HG03432 (cell line): ENCODE data around the gene ZNF626.
"Not testable (repeated sequence)": the region's sequence is repeated elsewhere in the genome, so short reads cannot be mapped to it uniquely, and the experiment has no call there.

Experiments
- ATAC-seq: cut with Tn5 transposase; IDR thresholded peaks from one replicate; pipeline ENCODE4 v1.9.1; 2021; ENCODE audit warnings: mild to moderate bottlenecking, moderate library complexity; ENCODE audit not compliant: unreplicated experiment

Gene ZNF626

DNA sequence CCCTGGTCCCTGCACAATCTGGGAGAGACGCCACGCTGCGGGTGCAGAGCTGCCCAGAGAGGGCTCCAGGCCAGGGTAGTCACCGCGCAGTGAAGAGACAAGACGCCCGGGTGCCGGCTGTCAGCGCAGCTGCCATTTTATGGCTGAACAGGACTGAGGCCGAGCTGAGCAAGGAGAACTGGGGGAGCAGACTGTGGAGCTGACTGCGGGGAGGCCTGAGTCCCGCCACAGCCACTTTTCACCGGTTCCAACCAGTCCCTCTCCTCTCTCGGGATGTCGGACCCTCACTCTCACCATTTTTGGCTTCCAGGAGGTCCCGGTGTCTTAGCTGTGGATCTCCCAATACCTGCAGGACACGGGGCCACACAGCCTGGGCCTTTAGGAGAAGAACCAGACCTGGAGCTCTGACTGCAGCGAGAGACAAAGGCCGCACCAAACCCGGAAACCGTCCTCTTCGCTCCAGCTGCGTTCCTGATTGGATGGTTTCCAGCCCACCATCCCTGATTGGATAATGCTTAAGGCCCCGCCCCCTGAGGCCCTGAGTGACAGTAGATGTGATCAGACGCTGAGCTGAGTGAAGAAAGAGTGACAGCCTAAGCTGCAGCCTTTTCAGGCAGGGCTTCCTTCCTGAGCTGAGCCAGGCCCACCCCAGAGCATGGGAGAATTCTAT is at the start of gene ZNF626:
TSS of gene ZNF626 (minus strand) at position 422 of the 670 bp plus-strand sequence. CDS start at position 297, 125 bp downstream.
- peak; percentile 82 for ATAC-seq

DNA sequence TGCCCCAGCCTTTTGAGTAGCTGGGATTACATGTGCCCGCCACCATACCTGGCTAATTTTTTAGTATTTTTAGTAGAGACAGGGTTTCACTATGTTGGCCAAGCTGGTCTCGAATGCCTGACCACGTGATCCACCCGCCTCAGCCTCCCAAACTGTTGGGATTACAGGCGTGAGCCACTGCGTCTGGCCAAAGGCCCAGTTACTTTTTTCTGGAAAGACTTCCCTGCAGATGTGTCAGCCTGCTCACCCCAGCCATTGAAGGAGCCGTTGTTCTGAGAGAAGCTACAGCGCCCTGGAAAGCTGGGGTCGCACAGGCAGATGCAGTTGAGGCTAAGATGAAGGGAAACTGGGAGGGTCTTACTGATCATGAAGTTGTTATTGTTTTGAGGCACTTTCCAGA is 7.9 kb upstream of the ZNF626 start:
- ATAC-seq, result no peak

DNA sequence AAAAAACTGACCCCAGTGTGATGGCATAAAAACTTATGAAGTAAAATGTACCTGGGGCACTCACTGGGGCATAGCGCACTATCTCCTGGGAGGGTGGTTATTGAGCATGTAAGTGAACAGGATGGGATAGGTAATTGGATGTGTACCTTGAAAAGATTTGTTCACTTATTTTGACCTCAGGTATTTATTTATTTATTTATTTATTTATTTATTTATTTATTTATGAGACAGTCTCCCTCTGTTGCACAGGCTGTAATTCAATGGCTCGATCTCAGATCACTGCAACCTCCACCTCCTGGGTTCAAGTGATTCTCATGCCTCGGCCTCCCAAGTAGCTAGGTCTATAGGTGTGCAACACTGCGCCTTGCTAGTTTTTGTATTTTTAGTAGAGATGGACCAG is 5.9 kb upstream of the ZNF626 start:
- no peak for ATAC-seq

DNA sequence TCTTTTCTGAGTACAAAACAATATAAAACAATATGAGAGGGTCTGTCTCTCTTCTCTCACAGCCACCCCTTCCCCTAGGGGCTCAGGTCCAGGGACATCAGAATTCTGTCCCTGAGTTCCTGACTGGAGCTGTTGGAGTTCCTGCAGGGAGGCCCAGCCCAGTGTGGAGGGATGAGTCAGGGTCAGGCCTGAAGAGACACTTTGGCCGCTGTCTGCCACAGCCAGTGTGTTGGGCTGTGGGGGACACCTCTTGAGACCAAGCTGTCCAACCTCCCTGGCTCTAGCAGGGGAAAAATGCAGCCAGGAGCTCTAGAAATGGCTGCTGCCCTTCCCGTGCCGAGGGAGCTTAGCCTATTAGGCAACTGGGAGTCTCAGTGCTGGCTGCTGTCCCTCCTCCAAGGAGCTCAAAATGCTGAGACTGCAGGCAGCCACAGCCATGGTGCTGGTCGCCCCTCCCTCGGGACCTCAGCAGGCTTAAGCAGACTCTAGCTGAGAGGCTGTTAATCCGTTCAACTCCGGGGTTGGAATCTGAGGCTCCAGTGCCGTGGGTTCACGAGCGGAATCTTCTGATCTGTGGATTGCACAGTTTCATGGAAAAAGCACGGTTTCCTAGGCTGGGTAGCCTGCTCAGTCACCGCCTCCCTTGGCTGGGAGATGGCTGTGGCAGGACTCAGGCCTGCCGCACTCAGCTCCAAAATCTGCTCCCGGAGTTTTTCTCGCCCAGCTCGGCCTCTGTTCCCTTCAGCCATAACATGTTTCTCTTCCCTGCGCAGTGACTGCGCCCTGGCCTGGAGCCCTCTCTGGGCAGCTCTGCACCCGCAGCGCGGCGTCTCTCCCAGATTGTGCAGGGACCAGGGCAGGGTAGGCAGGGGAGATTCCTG is 3.8 kb upstream of the ZNF626 start:
- ATAC-seq, result no peak

DNA sequence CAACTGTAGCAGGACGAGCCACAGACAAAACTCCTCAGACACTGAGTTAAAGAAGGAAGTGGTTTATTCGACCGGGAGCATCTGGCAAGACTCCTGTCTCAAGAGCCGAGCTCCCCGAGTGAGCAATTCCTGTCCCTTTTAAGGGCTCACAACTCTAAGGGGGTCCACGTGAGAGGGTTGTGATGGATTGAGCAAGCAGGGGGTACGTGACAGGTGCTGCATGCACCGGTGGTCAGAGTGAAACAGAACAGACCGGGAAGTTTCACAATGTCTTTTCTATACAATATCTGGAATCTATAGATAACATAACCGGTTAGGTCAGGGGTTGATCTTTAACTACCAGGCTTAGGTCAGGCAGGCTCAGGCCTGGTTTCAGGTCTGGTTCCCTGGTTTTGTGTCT is 3.1 kb upstream of the ZNF626 start:
- not testable (repeated sequence) for ATAC-seq

DNA sequence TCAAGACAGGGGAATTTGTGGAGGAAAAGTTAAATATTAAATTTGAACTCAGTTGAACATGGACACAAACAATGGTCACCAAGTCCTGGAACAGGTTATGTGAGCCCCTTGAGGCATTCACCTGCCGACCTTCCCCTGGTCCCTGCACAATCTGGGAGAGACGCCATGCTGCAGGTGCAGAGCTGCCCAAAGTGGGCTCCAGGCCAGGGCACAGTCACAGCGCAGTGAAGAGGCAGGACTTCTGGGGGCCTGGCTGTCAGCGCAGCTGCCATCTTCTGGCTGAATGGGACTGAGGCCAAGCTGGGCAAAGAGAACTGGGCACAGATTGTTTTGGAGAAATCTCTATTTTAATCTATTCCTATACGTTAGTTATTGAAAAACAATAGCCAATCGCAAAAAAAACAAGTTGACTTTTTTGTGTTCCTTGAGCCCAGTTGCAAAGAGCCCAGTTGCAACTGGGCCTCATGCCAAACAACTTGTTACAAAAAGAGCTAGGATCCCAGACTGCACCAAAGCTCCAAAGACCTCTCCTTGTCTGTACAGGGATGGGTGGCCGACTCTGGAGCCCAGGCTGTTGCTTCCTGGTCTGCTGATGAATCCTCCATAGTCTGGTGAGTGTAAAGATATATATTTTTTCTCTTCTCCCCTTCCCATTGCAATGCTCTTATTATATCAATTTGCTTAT is 1.2 kb upstream of the ZNF626 start:
- no peak for ATAC-seq

DNA sequence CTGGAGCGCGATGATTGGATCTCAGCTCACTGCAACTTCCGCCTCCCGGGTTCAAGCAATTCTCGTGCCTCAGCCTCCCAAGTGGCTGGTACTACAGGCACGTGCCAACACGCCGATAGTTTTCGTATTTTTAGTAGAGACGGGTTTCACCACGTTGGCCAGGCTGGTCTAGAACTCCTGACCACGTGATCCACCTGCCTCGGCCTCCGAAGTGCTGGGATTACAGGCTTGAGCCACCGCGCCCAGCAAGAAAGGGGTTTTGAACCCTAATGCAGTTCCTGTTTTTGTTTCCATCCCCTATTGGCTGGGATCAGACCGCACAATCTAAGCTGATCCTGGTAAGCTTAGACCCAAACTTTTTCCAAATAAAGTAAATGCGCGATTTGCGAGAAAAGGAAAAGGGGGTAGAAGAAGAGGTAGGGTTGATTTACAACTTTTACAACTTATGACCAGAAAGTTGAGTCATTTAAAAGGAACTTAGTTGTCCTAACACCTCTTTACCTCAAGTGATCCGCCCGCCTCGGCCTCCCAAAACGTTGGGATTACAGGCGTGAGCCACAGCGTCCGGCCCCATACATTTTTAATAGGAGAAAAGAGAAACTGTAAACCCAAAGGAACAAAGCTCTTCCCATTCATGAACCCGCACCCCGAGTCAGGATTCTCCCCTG is 764 bp downstream of the ZNF626 start:
- no peak for ATAC-seq

DNA sequence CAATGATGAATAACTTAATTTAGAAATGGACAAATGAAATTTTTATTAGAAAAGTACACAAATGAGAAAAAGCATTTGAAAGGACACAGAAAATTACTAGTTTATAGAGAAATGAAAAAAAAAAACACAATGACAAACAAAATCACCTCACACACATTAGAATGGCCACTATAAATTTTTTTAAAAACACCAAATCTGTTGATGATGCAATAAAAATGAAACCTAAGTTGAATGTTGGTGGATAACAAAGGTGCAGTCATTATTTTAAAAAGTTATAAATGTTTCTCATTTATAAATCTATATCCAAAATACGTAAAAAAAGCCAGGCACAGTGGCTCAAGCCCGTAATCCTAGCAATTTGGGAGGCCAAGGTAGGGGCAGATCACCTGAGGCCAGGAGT is 20.8 kb downstream of the ZNF626 start:
- ATAC-seq, result no peak

DNA sequence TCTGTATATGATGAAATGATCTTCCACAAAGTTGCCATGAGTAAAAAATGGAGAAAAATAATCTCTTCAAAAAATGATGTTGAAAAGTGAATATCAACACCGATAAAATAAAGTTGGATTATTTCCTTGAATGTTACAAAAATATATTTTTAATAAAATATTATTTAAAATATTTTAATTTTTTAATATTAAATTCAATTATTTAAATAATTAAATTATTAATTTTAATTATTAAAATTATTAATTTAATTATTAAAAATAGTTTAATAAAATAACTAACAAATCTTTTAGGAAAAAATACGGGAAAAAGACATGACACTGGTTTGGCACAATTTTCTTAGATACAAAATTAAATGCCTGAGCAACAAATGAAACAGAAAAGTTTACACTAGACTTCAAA is 21.3 kb downstream of the ZNF626 start:
- no peak for ATAC-seq

DNA sequence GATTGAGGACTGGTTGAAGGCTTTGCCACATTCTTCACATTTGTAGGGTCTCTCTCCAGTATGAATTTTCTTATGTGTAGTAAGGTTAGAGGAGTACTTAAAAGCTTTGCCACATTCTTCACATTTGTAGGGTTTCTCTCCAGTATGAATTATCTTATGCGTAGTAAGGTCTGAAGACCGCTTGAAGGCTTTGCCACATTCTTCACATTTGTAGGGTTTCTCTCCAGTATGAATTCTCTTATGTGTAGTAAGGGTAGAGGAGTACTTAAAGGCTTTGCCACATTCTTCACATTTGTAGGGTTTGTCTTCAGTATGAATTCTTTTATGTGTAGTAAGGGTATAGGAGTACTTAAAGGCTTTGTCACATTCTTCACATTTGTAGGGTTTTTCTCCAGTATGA is 36.8 kb downstream of the ZNF626 start:
- not testable (repeated sequence) for ATAC-seq

DNA sequence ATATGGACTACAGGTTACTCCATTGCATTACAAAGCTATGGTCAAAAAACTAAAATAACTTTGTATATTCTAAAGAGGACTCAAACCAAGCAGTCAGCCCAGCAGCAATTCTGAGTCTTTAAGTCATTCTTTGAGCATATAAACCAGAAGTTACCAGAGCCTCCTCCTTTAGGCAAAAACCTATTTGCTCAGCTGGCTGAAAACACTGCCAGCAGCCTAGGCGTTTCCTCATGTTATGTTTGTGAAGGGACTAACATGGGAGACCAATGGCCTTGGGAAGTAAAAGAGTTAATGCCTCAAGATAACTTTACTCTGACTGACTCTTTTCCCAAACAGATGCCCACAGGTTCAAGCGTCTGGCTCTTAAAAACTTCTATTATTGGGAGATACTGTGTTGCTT is 45.3 kb downstream of the ZNF626 start:
- no peak for ATAC-seq

DNA sequence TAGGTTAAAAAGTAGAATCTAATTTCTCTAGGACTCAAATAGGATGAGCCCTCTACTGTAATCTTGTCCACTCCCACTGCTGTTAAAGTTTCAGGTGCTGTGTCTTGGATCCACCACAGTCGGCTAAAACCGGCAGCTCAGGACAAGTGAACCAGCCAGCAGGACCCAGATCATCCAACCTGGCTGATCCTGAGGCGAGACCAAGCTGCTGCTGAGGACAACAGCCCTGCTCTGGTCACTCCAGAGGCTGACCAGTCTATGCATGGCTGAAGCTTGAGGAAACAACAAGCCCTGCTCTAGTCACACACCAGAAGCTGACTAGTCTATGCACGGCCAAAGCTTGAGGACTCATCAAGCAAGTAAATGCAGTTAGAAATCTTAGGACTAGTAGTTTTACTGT is 46.4 kb downstream of the ZNF626 start:
- not testable (repeated sequence) for ATAC-seq

DNA sequence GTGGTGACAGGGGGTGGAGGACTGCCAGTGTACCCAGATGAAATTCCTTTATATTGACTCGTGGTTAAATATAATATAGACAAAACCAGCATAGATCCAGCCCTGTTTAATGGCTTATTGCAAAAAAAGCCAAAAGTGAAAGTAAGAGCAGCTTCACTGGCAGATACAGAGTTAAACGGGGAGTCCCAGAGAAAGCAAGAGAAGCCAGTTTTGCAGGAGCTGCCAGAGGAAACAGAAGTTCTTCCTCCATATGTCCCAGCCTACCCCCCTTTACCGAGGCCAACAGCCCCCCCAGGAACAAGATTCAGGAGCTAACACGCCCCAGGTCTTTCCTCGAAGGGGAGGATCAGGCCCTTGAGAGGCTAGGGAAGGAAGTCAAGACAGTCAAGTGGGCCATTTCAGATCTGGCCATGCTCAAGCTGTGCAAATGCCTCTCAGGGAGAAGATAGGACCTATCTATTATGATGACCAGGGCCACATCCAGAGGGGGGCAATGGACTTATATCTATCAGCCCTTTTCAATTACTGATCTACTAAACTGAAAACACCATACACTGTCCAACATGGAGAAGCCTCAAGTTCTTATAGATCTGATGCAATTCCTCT is 48.6 kb downstream of the ZNF626 start:
- no peak for ATAC-seq

DNA sequence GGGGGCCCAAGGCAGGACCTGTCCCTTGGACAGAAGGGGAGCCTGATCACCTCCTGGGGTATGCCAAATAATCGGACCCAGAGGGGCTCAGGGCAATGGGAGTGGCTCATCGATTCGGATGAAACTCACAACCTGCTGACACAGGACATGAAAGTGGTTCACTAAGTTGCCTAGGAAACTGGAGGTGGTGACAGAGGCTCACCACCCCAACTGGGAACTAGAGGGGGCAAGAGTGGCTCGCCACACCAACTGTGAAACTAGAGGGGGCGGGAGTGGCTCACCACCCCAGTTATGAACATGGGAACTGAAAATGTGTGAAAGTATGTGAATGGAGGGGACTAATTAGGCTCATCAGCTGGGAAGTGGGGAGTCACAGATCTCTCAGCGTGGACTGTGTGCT is 49.5 kb downstream of the ZNF626 start:
- ATAC-seq, result no peak

DNA sequence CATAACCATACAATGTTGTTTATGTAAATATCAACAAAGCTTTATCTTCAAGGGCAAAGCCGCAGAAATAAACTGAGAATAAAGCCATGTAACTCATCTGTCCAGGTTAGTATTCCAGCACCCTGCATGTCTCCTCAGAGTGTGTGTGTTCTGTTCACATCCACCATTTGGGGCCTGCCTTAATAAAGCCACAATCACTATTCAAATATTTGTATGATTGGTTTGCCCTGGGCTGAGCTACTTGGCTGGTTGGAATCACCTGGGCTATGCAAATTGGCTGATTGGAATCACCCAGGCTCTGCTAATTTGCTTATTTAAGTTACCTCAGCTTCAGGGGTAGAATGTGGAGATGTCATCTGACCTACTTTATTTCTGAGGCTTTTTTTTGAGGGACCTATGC is 53.4 kb downstream of the ZNF626 start:
- ATAC-seq, result no peak
